ENCODE results near the gene ZNFX1.

ZNFX1 gene

GRCh38 chr20:49292010-49292409 lies 14.2 kb upstream of the ZNFX1 start:
- DNase-seq (ENCODE audit: low read depth) = no peak

GRCh38 chr20:49291200-49291599 lies 13.3 kb upstream of the ZNFX1 start:
- no peak for DNase-seq (ENCODE audit: low read depth)

- no peak for DNase-seq (ENCODE audit: low read depth)
These were observed 12.8 kb upstream of the ZNFX1 start for GRCh38 chr20:49290608-49291191.

GRCh38 chr20:49288784-49289696 lies 11.2 kb upstream of the ZNFX1 start:
- no peak for DNase-seq (ENCODE audit: low read depth)

- DNase-seq (ENCODE audit: low read depth) = no peak
These were observed 10.4 kb upstream of the ZNFX1 start for GRCh38 chr20:49288250-49288751.

- DNase-seq (ENCODE audit: low read depth) = no peak
These were observed 9.8 kb upstream of the ZNFX1 start for GRCh38 chr20:49287555-49288249.

- DNase-seq (ENCODE audit: low read depth) = no peak
These were observed 9.1 kb upstream of the ZNFX1 start for GRCh38 chr20:49286689-49287551.

- DNase-seq (ENCODE audit: low read depth) = no peak
These were observed 8.1 kb upstream of the ZNFX1 start for GRCh38 chr20:49285813-49286494.

GRCh38 chr20:49285233-49285668 lies 7.4 kb upstream of the ZNFX1 start:
- no peak for DNase-seq (ENCODE audit: low read depth)

- no peak for DNase-seq (ENCODE audit: low read depth)
These were observed 7.0 kb upstream of the ZNFX1 start for GRCh38 chr20:49284818-49285217.

GRCh38 chr20:49283703-49284625 lies 6.1 kb upstream of the ZNFX1 start:
- DNase-seq (ENCODE audit: low read depth) = no peak

- DNase-seq (ENCODE audit: low read depth) = no peak
These were observed 5.4 kb upstream of the ZNFX1 start for GRCh38 chr20:49283176-49283702.

- DNase-seq (ENCODE audit: low read depth) = no peak
These were observed 4.8 kb upstream of the ZNFX1 start for GRCh38 chr20:49282584-49283171.

- DNase-seq (ENCODE audit: low read depth) = no peak
These were observed 4.1 kb upstream of the ZNFX1 start for GRCh38 chr20:49281913-49282467.

GRCh38 chr20:49281059-49281912 lies 3.4 kb upstream of the ZNFX1 start:
- no peak for DNase-seq (ENCODE audit: low read depth)

GRCh38 chr20:49280463-49281058 lies 2.7 kb upstream of the ZNFX1 start:
- DNase-seq (ENCODE audit: low read depth) = no peak

GRCh38 chr20:49279677-49280462 lies 2.0 kb upstream of the ZNFX1 start:
- no peak for DNase-seq (ENCODE audit: low read depth)

Data from activated T-cell treated with anti-CD3 and anti-CD28 coated beads for 48 hours (primary cell).